Upper lobe of left lung (tissue), 6 donors: ENCODE data around the gene NFIX. TPM values are rescaled to one million over a fixed set of nuclear protein-coding genes. Genes with fewer than 3 reads are reported as not detected.

Experiments used
- ATAC-seq, 2 donors: fragments of 200-7000 bp; cut with Tn5 transposase; one replicate each; pipeline ENCODE4 v1.9.1; 2022; ENCODE audit warnings: mild to moderate bottlenecking in 2 of 2, moderate library complexity in 2 of 2; ENCODE audit not compliant: low FRiP score in 2 of 2
- DNase-seq, 2 donors: peaks; one replicate each; pipeline ENCODE4 v3.0.0-alpha.2; 2019 to 2020
- H3K27ac ChIP-seq, 4 donors: fragments of 200-600 bp; sonication (generic); one replicate each; pipeline ENCODE4 v1.5.1; 2016 to 2019
- H3K27me3 ChIP-seq, 4 donors: fragments of 200-600 bp; sonication (generic); one replicate each; pipeline ENCODE4 v1.5.1; 2017 to 2019
- H3K36me3 ChIP-seq, 4 donors: fragments of 200-600 bp; sonication (generic); one replicate each; pipeline ENCODE4 v1.5.1; 2016 to 2019
- H3K4me1 ChIP-seq, 4 donors: fragments of 200-600 bp; sonication (generic); one replicate each; pipeline ENCODE4 v1.5.1; 2018 to 2019
- H3K4me3 ChIP-seq, 4 donors: fragments of 200-600 bp; sonication (generic); one replicate each; pipeline ENCODE4 v1.5.1; 2017 to 2019; ENCODE audit warnings: mild to moderate bottlenecking in 2 of 4, moderate library complexity in 1 of 4
- H3K9me3 ChIP-seq, 4 donors: fragments of 200-600 bp; sonication (generic); one replicate each; pipeline ENCODE4 v1.5.1; 2018 to 2019
- CTCF ChIP-seq, 6 experiments: fragments of 450-650 bp in 4 of 6; fragments of 200-600 bp in 2 of 6; sonication (generic) in 2 of 6; IDR thresholded peaks; one replicate each; pipeline ENCODE4 v1.5.1; 2016 to 2019; ENCODE audit warnings: antibody characterized with exemption in 6 of 6
- EP300 ChIP-seq, 4 donors: sonication (generic); formaldehyde crosslinking; IDR thresholded peaks; one replicate each; pipeline ENCODE4 v1.5.1; 2017; ENCODE audit warnings: antibody characterized with exemption in 4 of 4, control low read depth in 2 of 4
- POLR2A ChIP-seq, 4 donors: fragments of 450-650 bp; IDR thresholded peaks; one replicate each; pipeline ENCODE4 v1.5.1; 2016 to 2017; ENCODE audit warnings: antibody characterized with exemption in 4 of 4, mild to moderate bottlenecking in 2 of 4
- POLR2AphosphoS5 ChIP-seq, 2 donors: sonication (generic); formaldehyde crosslinking; IDR thresholded peaks; one replicate each; pipeline ENCODE4 v1.5.1; 2017; ENCODE audit warnings: antibody characterized with exemption in 2 of 2
- WGBS, 2 donors: methylation state at CpG; one replicate each; pipeline ENCODE4 v1.1.5; 2017 to 2018; 5-methylcytosine and 5-hydroxymethylcytosine counted together
- total RNA-seq, 6 donors: library from RNA; depleted of rRNA in 4 of 6; stranded (reverse); fragments of >200 nt in 4 of 6; gene quantifications; one replicate each; pipeline versions ENCODE4 v1.1.0 to v1.2.1, GENCODE V29; 2016 to 2021
- donor health status: DM: no; HTN: no; CAD: no; lungs with moderate emphysema.
- donor health status: DM: no; HTN: yes; CAD: no; lungs with severe emphysema.

Gene NFIX
- total RNA-seq, 6 donors from 2014 or later: 64.0 to 188 (median 107) TPM

- WGBS, 2 donors: 73 to 85% methylated on average over 13 of the region's 13 CpGs
- no peak for DNase-seq
These were observed 37.6 kb downstream of the NFIX start for GRCh38 chr19:13032837-13033236.

GRCh38 chr19:13033244-13033643, 38.0 kb downstream of the NFIX start:
- WGBS, 2 donors: 67 to 95% methylated on average over 1 of the region's 1 CpG
- ATAC-seq: no peak
- H3K36me3 ChIP-seq: no peaks in the 10 kb centered on the region
- no peaks in the 10 kb centered on the region for H3K27me3 ChIP-seq
- no peak overlapping the region for H3K4me3 ChIP-seq
- peaks cover 85 to 94% (median 85%) of the 10 kb centered on the region in 4 donors for H3K4me1 ChIP-seq
- TF ChIP-seq CTCF (IDR thresholded peaks at IDR 0.05) (peak in 1 of 6 experiments; percentile 9), POLR2A (IDR thresholded peaks at IDR 0.05) (no peak)
- no peaks in the 10 kb centered on the region for H3K9me3 ChIP-seq
- H3K27ac ChIP-seq: peak overlapping the region; percentile 47 to 89 (median 76)
- no peak for DNase-seq

More at GRCh38 chr19:13032837-13033236, 37.6 kb downstream of the NFIX start:
- no peaks in the 10 kb centered on the region for H3K36me3 ChIP-seq
- no peak overlapping the region for H3K4me3 ChIP-seq
- ATAC-seq: no peak
- no peaks in the 10 kb centered on the region for H3K9me3 ChIP-seq
- TF ChIP-seq POLR2A (IDR thresholded peaks at IDR 0.05) (no peak), POLR2AphosphoS5 (IDR thresholded peaks at IDR 0.05) (no peak), EP300 (IDR thresholded peaks at IDR 0.05) (no peak), CTCF (IDR thresholded peaks at IDR 0.05) (no peak)
- H3K4me1 ChIP-seq: peaks cover 84 to 94% (median 86%) of the 10 kb centered on the region in 4 donors
- no peaks in the 10 kb centered on the region for H3K27me3 ChIP-seq
- peak overlapping the region; percentile 54 to 89 (median 76) for H3K27ac ChIP-seq

- DNase-seq (peak in 1 of 2 donors; percentile 76), ATAC-seq (peak; percentile 66 to 75)
- Histone ChIP-seq H3K4me1 (peaks cover 85 to 94% (median 88%) of the 10 kb centered on the region in 4 donors), H3K36me3 (no peaks in the 10 kb centered on the region), H3K27me3 (no peaks in the 10 kb centered on the region), H3K9me3 (no peaks in the 10 kb centered on the region), H3K4me3 (no peak overlapping the region), H3K27ac (peak overlapping the region; percentile 47 to 89 (median 76))
- 43 to 85% methylated on average over 4 to 7 of the region's 8 CpGs for WGBS, 2 donors
- TF ChIP-seq CTCF (IDR thresholded peaks at IDR 0.05) (peak; percentile 60 to 77 (median 65)), POLR2AphosphoS5 (IDR thresholded peaks at IDR 0.05) (no peak)
These were observed 38.7 kb downstream of the NFIX start for GRCh38 chr19:13033819-13034611.

- ATAC-seq: peak in 1 of 2 donors; percentile 18
- Histone ChIP-seq H3K27me3 (no peaks in the 10 kb centered on the region), H3K27ac (peak overlapping the region; percentile 47 to 89 (median 76)), H3K4me1 (peaks cover 85 to 94% (median 90%) of the 10 kb centered on the region in 4 donors), H3K4me3 (no peak overlapping the region), H3K36me3 (no peaks in the 10 kb centered on the region), H3K9me3 (no peaks in the 10 kb centered on the region)
- TF ChIP-seq CTCF (IDR thresholded peaks at IDR 0.05) (no peak), EP300 (IDR thresholded peaks at IDR 0.05) (no peak), POLR2AphosphoS5 (IDR thresholded peaks at IDR 0.05) (no peak), POLR2A (IDR thresholded peaks at IDR 0.05) (no peak)
- WGBS, 2 donors: 56 to 71% methylated on average over 6 to 8 of the region's 8 CpGs
- no peak for DNase-seq
These were observed 39.4 kb downstream of the NFIX start for GRCh38 chr19:13034636-13035035.
